OCI-LY1 (cell line): ENCODE results near the gene FER1L5.

Experiments used
- H2AFZ ChIP-seq: fragments of 200-600 bp; sonication (generic), shearing (Covaris generic); 2 replicates; pipeline ENCODE4 v1.6.0; 2014; ENCODE audit warnings: antibody characterized with exemption, mild to moderate bottlenecking, low read length
- H3F3A ChIP-seq: fragments of 200-600 bp; sonication (generic), shearing (Covaris generic); 2 replicates; pipeline ENCODE4 v1.6.0; 2014; ENCODE audit warnings: mild to moderate bottlenecking, antibody characterized with exemption, low read length, moderate library complexity; ENCODE audit not compliant: insufficient read depth
- H3K27ac ChIP-seq: fragments of 200-600 bp; sonication (generic); 2 replicates; pipeline ENCODE4 v1.5.1; 2014; ENCODE audit warnings: low read length, mixed run types, mild to moderate bottlenecking, low read depth; ENCODE audit not compliant: poor library complexity, severe bottlenecking
- H3K27me3 ChIP-seq: fragments of 200-600 bp; sonication (generic); 2 replicates; pipeline ENCODE4 v1.6.0; 2014; ENCODE audit warnings: antibody characterized with exemption, mild to moderate bottlenecking, low read length, moderate library complexity; ENCODE audit not compliant: insufficient read depth
- H3K36me3 ChIP-seq: fragments of 200-600 bp; sonication (generic); 2 replicates; pipeline ENCODE4 v1.6.1; 2014; ENCODE audit warnings: mild to moderate bottlenecking, antibody characterized with exemption, low read length, moderate library complexity, mixed read lengths; ENCODE audit not compliant: insufficient read depth
- H3K4me1 ChIP-seq: fragments of 200-600 bp; sonication (generic); 2 replicates; pipeline ENCODE4 v1.5.1; 2014; ENCODE audit warnings: mild to moderate bottlenecking, low read length, moderate library complexity; ENCODE audit not compliant: insufficient read depth, severe bottlenecking
- H3K4me2 ChIP-seq: fragments of 200-600 bp; sonication (generic), shearing (Covaris generic); 2 replicates; pipeline ENCODE4 v1.6.1; 2014; ENCODE audit warnings: low read length
- H3K4me3 ChIP-seq: fragments of 200-600 bp; sonication (generic); 2 replicates; pipeline ENCODE4 v1.5.1; 2014; ENCODE audit warnings: low read length, low read depth, mild to moderate bottlenecking, mixed read lengths; ENCODE audit not compliant: poor library complexity, severe bottlenecking
- H3K79me2 ChIP-seq: fragments of 200-600 bp; shearing (Covaris generic); 2 replicates; pipeline ENCODE4 v1.6.1; 2016; ENCODE audit warnings: mixed run types, low read length, mixed read lengths; ENCODE audit not compliant: insufficient read depth
- H3K9ac ChIP-seq: fragments of 200-600 bp; sonication (generic), shearing (Covaris generic); 2 replicates; pipeline ENCODE4 v1.6.1; 2014; ENCODE audit warnings: mild to moderate bottlenecking, low read length, mixed read lengths
- H3K9me2 ChIP-seq: fragments of 200-600 bp; sonication (generic), shearing (Covaris generic); 2 replicates; pipeline ENCODE4 v1.6.1; 2014; ENCODE audit warnings: low read depth, mild to moderate bottlenecking, low read length, mixed read lengths
- H3K9me3 ChIP-seq: fragments of 200-600 bp; shearing (Covaris generic); 2 replicates; pipeline ENCODE4 v1.6.1; 2014; ENCODE audit warnings: low read length, mixed read lengths
- H4K20me1 ChIP-seq: fragments of 200-600 bp; sonication (generic), shearing (Covaris generic); 2 replicates; pipeline ENCODE4 v1.6.0; 2016; ENCODE audit warnings: mild to moderate bottlenecking, low read length; ENCODE audit not compliant: insufficient read depth
- EZH2 ChIP-seq: fragments of 200-600 bp; sonication (generic), shearing (Covaris generic); IDR thresholded peaks from 2 replicates; pipeline ENCODE4 v1.8.0; 2017; ENCODE audit warnings: borderline replicate concordance, mixed run types, mild to moderate bottlenecking, antibody characterized with exemption, low read length, moderate library complexity, mixed read lengths
- TF ChIP-seq, protein P1 (sequence below): fragments of 200-600 bp; sonication (generic), shearing (Covaris generic); IDR thresholded peaks from 2 replicates; pipeline ENCODE4 v1.5.1; 2017; ENCODE audit warnings: mild to moderate bottlenecking, antibody characterized with exemption, low read length, moderate library complexity, mixed read lengths

FER1L5 gene

DNA sequence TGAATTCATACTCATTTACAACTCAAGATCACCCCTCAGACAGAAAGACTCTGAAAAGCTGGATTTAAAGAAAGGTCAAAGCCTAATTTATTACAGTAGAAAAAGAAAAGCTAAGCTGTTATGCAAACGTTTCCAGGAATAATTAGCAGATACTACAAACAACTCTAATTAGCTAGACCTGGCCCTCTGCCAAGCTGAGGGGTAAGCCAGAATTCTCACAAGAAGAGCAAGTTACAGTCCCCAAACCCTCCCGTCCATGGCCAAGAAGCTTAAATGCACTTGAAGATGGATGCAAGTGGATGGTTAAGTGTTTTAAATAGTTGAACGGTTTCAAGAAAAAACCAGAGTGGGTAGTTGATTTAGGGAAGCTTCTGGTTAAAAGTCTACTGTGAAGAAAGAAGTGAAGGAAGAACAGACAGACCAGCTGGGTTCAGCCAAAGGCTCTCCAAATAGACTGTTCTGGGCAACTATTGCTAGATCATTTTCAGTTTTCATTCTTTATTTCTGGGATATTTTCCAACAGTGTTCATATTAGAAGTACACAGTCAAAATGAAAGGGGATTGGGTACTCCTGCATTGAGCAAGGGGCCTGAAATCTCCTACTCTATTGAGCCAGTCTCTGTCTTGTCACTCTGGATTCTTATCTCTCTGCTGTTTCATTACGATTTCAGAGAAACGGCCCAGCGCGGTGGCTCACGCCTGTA, 92.5 kb downstream of the FER1L5 start:
- Histone ChIP-seq H3K36me3 (peaks cover 70% of the 10 kb centered on the region), H3K4me2 (no peak overlapping the region), H3K9me2 (no peaks in the 10 kb centered on the region), H3F3A (no peaks in the 10 kb centered on the region), H3K4me1 (peaks cover 19% of the 10 kb centered on the region), H3K27ac (no peak overlapping the region), H3K27me3 (no peaks in the 10 kb centered on the region), H4K20me1 (no peaks in the 10 kb centered on the region), H3K9me3 (no peaks in the 10 kb centered on the region), H2AFZ (no peak overlapping the region), H3K4me3 (no peak overlapping the region), H3K9ac (no peak overlapping the region), H3K79me2 (peaks cover 5% of the 10 kb centered on the region; the same call in 1 of the 2 replicates)
- TF ChIP-seq EZH2, result no peak
- TF ChIP-seq, protein P1, sequence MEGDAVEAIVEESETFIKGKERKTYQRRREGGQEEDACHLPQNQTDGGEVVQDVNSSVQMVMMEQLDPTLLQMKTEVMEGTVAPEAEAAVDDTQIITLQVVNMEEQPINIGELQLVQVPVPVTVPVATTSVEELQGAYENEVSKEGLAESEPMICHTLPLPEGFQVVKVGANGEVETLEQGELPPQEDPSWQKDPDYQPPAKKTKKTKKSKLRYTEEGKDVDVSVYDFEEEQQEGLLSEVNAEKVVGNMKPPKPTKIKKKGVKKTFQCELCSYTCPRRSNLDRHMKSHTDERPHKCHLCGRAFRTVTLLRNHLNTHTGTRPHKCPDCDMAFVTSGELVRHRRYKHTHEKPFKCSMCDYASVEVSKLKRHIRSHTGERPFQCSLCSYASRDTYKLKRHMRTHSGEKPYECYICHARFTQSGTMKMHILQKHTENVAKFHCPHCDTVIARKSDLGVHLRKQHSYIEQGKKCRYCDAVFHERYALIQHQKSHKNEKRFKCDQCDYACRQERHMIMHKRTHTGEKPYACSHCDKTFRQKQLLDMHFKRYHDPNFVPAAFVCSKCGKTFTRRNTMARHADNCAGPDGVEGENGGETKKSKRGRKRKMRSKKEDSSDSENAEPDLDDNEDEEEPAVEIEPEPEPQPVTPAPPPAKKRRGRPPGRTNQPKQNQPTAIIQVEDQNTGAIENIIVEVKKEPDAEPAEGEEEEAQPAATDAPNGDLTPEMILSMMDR, result no peak

GRCh38 chr2:96737251-96737650, 94.7 kb downstream of the FER1L5 start:
- Histone ChIP-seq H3K27ac (no peak overlapping the region), H3K36me3 (peaks cover 54% of the 10 kb centered on the region), H3K79me2 (peaks cover 5% of the 10 kb centered on the region; the same call in 1 of the 2 replicates), H3K4me3 (no peak overlapping the region), H3F3A (no peaks in the 10 kb centered on the region), H4K20me1 (no peaks in the 10 kb centered on the region), H3K4me1 (peaks cover 26% of the 10 kb centered on the region), H3K27me3 (no peaks in the 10 kb centered on the region), H2AFZ (no peak overlapping the region), H3K9ac (no peak overlapping the region), H3K9me2 (no peaks in the 10 kb centered on the region), H3K4me2 (no peak overlapping the region), H3K9me3 (no peaks in the 10 kb centered on the region)
- no peak for TF ChIP-seq EZH2
- TF ChIP-seq, protein P1, result no peak

- Histone ChIP-seq H3K9me3 (no peaks in the 10 kb centered on the region), H2AFZ (no peak overlapping the region), H3K4me1 (peaks cover 26% of the 10 kb centered on the region), H3K4me2 (peak overlapping the region; percentile 48), H3K9ac (no peak overlapping the region), H4K20me1 (no peaks in the 10 kb centered on the region), H3K27me3 (no peaks in the 10 kb centered on the region), H3K9me2 (no peaks in the 10 kb centered on the region), H3K36me3 (peaks cover 49% of the 10 kb centered on the region), H3K27ac (peak overlapping the region; percentile 19), H3F3A (no peaks in the 10 kb centered on the region), H3K4me3 (peak overlapping the region; percentile 20), H3K79me2 (peaks cover 5% of the 10 kb centered on the region; the same call in 1 of the 2 replicates)
- TF ChIP-seq EZH2, result no peak
- TF ChIP-seq, protein P1, result no peak
Observed at GRCh38 chr2:96737831-96738230, 95.3 kb downstream of the FER1L5 start.
